AG08395 (cell line): ENCODE data around the gene PYY.
A peak's percentile ranks its signal among the peaks of the same experiment; 100 is the strongest.
"Not testable (repeated sequence)": the region's sequence is repeated elsewhere in the genome, so short reads cannot be mapped to it uniquely, and the experiment has no call there.

Experiments
- DNase-seq: peaks from one replicate; pipeline ENCODE4 v3.0.0; 2012; ENCODE audit warnings: mixed read lengths, low spot score

The PYY gene

DNA sequence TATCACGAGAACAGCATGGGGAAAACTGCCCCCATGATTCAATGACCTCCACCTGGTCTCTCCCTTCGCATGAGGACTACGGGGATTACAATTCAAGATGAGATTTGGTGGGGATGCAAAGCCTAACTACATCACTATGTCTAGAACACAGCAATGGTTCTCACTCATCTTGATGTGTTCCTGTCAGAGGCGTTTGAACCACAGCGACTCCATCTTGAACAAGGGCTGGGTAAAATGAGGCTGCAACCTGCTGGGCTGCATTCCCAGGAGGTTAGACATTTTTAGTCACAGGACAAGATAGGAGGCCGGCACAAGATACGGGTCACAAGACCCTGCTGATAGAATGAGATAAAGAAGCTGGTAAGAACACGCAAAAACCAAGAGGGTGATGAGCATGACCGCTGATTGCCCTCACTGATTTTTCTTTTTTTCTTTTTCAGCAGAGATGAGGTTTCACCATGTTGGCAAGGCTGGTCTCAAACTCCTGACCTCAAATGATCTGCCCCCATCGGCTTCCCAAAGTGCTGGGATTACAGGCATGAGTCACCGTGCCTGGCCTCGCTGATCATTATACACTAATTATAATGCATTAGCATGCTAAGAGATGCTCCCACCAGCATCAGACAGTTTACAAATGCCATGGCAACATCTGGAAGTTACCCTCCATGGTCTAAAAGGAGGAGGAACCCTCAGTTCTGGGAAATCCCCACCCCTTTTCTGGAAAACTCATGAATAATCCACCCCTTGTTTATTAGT is 8.5 kb downstream of the PYY start:
- no peak for DNase-seq

DNA sequence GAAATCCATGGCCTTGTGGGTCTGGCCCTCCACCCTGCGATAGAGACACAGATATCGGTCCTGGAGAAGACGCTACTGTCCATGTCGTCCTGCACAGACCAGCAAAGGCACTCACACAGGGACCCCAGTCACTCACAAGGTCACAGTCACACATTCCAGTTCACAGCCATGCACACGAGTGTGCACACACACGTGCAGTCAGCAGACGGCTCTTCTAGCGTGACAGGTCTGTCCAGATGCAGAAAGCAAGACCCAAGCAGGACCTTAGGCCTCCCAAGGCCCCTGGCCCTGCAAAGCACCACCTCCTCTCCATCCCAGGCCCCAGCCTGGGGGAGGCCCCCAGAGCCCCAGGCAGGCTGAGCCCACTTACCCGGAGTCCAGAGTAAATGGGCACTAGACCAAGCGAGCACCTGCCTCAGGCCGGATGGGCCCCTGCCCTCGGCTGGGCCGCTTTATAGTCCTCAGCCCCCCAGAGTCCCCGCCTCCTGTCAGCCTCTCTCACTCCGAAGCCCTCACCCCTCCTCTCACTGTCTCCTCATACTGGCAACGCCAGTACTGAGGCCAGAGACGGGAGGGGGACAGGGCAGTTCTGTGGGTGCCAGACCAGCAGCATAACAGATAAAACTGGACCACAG is 11.6 kb downstream of the PYY start, which contains the start of gene PPY:
Gene PPY, minus strand, starts transcription at position 426 of the 635 bp plus-strand sequence. CDS start 822 bp downstream, outside the sequence.
- no peak for DNase-seq

DNA sequence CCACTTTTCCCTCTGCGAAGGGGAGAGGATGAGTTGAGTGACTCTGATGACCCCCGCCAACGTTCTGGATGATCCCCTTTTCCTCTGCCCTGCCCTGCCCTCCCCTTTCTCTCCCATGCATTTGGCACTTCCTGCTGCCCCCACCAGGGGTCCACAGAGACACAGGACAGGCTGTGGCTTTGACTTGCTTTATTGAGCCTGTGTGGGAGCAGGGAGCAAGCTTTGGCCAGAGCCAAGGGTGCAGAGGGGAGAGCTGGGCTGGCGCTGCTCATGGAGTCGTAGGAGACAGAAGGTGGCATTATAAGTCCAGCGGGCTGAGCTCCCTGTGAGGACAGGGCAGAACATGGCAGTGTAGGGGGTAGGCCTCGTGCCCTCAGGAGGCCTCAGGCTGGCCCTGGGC is 13.1 kb downstream of the PYY start:
- DNase-seq = peak; percentile 33

- no peak for DNase-seq
Measured at GRCh38 chr17:43939886-43940285, 13.9 kb downstream of the PYY start.

GRCh38 chr17:43939452-43939851 is 14.3 kb downstream of the PYY start:
- not testable (repeated sequence) for DNase-seq

DNA sequence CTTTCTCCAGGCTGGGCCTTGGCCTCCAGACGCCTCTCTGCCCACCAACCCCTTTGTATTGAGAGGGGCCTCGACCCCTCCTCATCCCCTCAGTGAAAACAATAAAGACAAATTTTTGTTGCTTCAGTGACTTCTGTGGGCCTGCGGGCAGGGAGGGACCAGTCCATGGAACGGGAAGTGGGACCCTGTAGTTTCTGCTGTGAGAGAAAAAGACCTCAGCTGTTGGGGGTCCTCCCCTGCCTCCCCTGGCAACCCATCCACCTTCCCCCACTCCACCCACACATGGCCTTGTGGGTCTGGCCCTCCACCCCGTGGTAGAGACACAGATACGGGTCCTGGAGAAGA is 14.9 kb downstream of the PYY start:
- no peak for DNase-seq

- DNase-seq = peak; percentile 40
Measured at GRCh38 chr17:43936434-43936833, 17.3 kb downstream of the PYY start.

GRCh38 chr17:43935926-43936261 is 17.8 kb downstream of the PYY start:
- DNase-seq = no peak

GRCh38 chr17:43935204-43935925 is 18.4 kb downstream of the PYY start:
- DNase-seq = no peak

DNA sequence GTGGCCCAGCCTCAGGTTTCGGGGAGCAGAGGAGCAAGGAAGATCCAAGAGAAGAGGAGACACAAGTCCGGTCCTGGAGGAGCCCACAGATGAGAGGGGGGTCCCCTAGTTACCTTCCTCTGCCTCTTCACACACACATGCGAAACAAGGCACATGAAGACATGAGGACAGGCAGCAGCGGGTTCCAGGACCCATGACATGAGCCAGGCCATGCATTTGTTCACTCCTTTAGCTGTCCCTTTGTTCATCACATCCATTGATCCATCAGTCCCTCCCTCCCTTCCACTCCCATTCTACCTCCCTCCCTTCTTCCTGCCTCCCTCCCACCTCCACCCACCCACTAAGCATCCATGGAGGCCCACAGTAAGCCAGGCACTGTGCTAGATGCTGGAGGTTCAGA is 20.8 kb downstream of the PYY start:
- DNase-seq = no peak

DNA sequence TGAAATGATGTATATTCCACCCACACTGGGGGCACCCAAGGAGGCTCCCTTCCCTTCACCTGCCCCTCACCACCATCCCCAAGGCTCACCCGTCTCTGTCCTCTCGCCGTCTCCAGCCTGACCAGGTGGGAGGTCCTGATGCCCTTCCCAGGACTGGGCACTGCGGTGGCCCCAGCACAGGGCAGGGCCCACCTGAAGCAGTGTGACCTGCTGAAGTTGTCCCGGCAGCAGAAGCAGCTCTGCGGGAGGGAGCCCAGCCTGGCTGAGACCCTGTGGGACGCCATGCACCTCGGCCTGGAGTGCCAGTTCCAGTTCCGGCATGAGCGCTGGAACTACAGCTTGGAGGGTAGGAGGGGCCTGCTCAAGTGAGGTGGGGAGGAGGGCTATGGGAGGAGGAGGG is 21.4 kb downstream of the PYY start:
- no peak for DNase-seq

DNA sequence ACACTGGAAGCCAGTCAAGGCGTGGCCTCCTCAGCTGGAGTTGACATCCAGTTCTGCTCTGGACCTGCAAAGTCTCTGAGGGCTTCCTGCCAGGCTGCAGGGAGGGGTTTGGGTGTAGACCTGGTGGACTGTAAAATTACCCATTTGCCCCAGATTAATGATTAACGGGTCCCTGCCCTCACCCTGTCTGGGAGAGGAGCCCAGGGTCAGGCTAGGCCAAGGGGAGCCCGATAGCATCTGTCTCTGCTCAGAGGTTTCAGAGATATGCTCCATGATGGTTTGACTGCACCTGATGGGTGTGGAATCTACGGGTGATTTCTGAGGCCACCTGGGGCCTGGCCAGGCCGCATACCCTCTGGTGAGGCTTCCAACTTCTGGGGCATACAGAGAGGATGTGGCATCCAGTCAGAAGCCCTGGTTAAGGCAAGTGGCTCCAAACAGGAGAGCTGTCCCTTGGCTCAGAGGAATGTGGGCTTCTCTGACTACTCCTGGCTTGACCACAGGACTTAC is 22.6 kb downstream of the PYY start:
- no peak for DNase-seq

DNA sequence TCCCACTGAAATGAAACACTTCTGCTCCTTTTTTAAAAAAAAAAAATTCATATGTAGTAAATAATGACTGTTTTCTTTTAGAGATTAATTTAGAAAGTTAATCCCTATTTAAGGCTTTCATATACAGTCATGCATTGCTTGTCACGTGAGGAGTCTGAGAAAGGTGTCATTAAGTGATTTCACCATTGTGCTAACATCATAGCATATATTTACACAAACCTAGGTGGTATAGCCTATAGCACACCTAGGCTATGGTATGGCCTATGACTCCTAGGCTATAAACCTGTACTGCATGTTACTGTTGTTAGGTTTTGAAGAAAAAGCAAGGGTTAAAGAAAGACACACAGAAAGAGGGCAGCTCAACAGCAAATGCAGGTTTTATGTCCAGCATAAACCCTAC is 25.1 kb downstream of the PYY start:
- no peak for DNase-seq

- not testable (repeated sequence) for DNase-seq
Measured at GRCh38 chr17:43927929-43928328, 25.8 kb downstream of the PYY start.

DNA sequence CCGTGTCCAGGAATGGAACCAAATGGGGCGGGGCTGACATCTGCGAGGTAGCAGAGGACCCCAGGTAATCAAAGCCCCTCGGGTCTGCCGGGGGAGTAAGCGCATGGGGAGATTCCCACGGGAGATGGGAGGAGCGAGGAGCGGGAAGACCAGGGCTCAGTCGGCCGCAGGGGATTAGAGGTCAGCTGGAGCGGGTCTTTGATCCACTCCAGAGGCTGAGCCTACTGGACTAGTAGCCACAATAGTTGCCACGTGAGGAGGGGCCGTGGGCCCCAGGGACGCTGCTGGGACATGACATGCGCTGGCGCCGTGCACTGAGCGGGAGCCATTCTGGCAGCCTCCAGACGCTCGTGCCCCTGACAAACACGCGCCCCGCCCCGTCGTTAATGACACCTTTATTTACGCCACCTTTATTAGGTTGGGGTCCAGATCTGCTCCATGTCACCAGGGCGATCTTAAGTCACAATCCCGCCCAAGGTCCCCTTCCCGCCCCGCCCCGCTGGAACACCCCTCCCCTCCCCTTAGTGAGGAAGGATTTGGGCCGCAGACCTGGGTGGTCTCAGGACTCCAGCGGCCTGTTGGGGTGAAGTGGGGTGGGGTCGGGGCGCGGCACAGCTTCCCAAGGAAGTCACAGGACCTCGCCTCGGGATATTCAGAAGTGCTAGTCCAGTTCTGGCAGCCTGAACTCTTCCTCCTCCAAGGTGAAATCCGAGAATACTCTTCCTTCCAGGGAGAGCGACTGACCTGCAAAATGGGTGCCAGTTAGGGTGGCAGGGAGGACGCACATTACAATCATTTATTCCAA is 26.5 kb downstream of the PYY start:
- no peak for DNase-seq

DNA sequence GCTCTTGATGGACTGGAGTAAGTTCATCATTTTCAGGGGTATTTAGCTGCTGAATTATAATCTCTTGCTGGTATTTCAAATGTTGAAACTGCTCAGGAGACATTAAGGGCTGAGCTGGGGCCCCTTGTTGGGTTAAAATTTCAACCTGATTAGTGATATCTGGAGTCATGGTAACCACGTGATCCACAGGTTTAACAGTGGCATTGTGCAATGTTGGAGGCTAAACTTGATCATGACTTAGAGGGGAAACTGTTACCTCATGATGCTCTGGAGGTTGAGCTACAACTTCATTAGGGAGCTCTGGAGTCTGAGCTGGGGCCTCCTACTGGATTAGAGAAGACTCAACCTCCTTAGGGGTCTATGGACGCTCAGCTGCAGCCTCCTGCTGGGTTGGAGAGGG is 29.2 kb downstream of the PYY start:
- no peak for DNase-seq

DNA sequence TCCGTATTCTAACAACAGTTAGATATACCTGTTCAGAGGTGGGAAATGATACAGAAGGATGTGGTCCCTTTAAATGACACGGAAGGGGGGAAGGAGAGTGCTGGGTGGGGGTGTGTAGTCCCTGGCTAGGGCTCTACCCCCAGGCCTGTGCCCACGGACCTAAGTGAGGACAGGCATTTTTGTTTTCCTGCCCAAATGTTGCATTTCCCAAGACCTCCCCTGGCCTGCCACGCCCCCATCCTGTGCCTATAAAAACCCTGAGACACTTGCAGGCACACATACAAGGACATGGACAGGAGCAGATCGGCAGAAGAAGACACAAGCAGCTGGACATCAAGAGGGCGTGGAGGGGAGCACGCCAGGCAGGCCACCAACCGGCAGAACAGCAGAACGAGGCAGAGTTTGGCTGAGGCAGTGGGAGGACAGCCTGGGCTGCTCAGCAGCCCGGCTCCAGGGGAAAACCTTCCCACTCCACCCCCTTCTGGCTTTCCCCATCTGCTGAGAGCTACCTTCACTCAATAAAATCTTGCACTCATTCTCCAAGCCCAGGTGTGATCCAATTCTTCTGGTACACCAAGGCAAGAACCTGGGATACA is 33.1 kb downstream of the PYY start:
- DNase-seq = no peak

- no peak for DNase-seq
Measured at GRCh38 chr17:43918026-43918389, 35.7 kb downstream of the PYY start.

GRCh38 chr17:43917348-43918025 is 36.3 kb downstream of the PYY start:
- no peak for DNase-seq

GRCh38 chr17:43917016-43917347 is 36.8 kb downstream of the PYY start:
- no peak for DNase-seq

DNA sequence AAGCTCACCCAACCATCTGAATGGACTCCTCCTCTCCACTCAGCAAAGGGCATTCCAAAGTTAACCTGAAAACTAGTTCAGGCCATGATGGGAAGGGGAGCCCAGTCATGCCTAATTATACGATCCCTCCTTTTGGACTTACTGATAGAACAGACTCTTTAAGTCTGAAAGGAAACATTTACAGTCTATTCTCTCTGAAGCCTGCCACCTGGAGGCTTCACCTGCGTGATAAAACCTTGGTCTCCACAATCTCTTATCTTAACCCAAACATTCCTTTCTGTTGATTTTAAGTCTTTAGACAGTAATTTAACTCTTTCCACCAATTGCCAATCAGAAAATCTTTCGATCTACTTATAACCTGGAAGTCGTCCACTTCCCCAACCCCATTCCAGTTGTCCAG is 37.4 kb downstream of the PYY start:
- DNase-seq = no peak

DNA sequence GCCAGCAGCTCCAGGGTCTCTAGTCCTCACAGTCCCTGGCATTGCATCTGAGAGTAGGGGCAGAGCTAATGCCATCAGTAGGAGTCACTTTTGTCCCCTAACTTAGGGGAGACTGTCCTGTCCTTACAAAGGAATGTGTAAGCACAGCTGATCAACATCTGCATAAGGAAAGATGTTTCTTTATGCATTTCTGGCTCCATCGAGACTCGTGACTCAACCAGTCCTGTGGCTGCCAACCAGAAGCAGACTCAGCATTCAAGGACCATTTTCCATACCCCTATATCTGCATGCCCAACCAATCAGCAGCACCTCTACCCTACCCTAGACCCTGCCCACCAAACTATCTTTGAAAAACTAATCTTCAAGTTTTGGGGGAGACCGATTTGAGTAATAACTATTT is 38.2 kb downstream of the PYY start:
- DNase-seq = peak; percentile 37
